GM18511 (cell line): ENCODE data around the gene RNF141.

ENCODE experiments used
- ATAC-seq: cut with Tn5 transposase; IDR thresholded peaks from one replicate; pipeline ENCODE4 v1.9.1; 2021; ENCODE audit warnings: mild to moderate bottlenecking, moderate library complexity; ENCODE audit not compliant: unreplicated experiment

RNF141 gene

GRCh38 chr11:10526974-10527918, 13.7 kb downstream of the RNF141 start:
- ATAC-seq, result peak; percentile 77

- no peak for ATAC-seq
Measured at GRCh38 chr11:10524471-10524870, 16.5 kb downstream of the RNF141 start.

DNA sequence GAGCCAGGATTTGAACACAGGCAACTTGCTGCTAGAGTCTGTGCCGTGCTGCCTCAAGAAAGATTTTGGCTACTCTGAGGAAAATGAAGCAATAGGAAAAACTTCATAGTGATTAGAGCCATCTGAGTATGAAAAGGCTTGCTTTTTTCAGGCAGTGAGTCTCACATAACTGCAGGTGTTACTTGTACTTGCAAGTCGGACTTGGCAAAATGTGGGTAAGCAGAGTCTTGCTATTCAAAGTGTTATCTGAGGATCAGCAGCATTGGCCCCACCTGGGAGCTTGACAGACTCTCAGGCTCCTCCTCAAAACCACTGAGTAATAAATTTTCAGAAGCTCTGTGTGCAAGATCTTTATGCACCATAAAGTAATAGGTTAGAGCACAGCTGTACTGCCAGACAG, 18.1 kb downstream of the RNF141 start:
- ATAC-seq, result no peak

GRCh38 chr11:10522276-10522675, 18.7 kb downstream of the RNF141 start:
- ATAC-seq, result no peak

DNA sequence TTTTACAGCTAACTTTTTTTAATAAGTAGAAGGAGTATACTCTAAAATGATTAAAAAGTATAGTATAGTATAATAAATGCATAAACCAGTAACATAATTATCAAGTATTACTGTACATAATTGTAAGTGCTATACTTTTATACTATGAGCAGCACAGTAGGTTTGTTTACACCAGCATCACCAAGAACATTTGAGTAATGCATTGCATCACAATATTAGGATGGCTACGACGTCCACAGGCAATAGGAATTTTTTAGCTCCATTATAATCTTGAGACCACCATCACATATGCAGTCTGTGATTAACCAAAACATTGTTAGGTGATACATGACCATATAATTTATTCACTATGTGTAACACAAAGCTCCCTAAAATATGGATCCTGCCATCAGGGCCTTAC, 20.4 kb downstream of the RNF141 start:
- no peak for ATAC-seq

DNA sequence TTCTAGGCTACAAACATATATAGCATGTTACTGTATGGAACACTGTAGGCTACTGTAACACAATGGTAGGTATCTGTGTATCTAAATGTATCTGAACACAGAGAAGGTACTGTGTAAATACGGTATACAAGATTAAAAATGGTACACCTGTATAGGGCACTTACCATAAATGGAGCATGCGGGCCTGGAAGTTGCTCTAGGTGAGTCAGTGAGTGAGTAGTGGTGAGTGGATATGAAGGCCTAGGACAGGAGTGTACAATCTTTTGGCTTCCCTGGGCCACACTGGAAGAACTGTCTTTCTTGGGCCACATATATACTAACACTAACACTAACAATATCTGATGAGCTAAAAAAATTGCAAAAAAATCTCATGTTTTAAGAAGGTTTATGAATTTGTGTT, 21.4 kb downstream of the RNF141 start:
- ATAC-seq, result no peak

DNA sequence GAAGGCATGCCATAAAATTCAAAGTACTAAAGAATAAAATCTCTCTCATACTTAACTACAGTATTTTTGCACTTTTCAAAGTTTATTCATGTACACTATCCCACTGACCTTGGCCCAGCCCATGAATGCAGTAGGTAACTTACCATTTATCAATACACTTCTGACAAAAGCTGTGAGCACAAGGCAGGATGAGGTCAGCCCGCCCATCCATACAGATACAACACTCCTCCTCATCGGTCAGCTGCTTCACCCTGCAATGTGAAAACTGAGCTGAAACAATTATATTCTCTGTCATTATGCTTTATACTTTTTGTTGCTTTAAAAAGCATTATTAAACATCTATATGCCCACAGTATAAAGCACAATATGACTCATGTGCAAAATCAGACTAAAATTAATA, 22.1 kb downstream of the RNF141 start:
- ATAC-seq, result no peak

- no peak for ATAC-seq
Measured at GRCh38 chr11:10518123-10518522, 22.9 kb downstream of the RNF141 start.

DNA sequence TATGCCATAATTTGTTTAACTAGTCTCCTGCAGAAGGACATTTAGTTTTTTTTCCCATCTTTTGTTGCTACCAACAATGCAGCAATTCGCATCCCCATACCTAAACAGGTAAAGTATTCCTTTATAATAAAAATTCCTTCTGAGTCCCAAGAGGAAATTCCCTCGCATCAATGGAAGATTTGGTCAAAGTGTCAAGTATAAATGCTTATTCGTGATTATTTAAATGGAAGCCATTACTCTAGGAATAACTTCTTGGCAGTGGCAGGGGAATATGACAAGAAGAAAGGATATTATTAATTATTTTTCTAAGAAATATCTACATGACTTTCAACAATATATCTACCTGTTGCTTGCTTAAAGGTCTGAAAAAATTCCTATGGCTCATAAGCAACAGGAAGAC, 25.6 kb downstream of the RNF141 start:
- ATAC-seq, result no peak

DNA sequence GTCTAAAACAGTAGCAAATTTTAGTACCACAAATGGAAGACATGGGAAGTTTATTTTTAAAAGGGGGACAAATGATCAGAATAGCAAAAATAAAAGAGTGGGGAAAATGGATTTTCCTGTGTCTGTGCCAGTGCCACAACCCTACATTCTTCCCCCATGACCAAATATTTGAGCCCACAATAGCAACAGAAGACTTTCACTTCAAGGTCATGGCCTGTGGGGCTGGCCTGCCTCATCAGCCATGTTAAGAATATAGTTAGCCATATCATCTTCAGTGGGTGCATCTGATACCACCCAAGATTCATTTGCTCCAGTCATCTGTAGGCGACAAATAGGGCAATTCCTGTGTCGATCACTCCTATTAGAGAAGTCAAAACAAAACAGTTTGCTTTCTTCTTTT, 26.3 kb downstream of the RNF141 start:
- no peak for ATAC-seq

DNA sequence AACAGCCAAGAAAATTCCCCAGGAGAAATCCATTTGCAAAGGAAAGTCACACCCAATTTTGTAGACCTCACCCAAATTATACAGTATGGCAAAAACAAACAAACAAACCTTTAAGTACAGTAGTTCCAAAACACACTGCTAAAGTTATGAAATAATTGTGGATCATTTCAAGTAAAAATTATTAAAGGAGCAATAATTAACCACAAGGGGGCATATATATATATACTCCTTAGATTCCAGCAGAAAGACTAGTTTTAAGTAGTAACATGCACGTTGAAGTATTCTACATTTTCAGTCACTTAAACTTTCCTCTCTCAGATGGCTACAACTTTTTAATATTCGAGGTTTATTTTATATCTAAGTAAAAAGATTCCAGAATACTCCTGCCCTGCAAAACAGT, 26.8 kb downstream of the RNF141 start:
- ATAC-seq, result no peak

- ATAC-seq, result no peak
Measured at GRCh38 chr11:10511181-10511621, 29.8 kb downstream of the RNF141 start.

DNA sequence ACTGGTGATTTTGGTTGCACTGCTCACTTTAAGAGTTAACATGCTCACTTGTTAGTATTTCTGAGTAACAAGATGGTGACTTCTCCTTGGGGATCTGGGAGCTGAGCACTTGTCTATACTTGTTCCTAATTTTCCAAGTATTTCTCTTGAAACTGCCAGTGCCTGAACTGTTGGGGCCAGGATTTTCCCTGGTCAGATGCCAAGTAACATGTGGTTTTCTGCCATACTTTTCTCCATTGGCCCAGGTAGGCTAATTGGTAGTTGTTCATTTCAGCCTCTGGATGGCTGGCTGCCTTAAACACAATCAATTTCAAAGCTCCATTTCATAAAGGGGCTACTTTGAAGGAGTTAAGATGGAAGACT, 35.0 kb downstream of the RNF141 start:
- no peak for ATAC-seq

GRCh38 chr11:10505278-10506007, 35.5 kb downstream of the RNF141 start:
- no peak for ATAC-seq

DNA sequence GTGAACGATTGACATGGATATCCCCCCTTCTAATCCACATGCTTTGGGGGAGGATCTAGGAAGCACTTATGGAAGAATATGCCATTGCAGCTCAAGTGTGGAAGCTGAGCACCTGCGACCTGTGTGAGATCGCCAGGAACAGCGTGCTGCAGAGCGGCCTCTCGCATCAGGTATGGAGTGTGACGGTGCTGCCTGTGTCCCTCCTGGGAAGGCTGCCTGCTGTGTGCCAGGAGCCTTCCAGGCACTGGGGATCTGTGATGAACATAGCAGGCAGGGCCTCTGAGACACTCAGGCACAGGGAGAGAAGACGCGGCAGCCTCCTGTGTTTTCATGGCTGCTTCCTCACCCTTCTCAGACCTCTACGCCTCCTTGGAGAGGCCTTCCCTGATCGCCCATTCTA, 36.5 kb downstream of the RNF141 start:
- no peak for ATAC-seq

- no peak for ATAC-seq
Measured at GRCh38 chr11:10503777-10504480, 37.1 kb downstream of the RNF141 start.

DNA sequence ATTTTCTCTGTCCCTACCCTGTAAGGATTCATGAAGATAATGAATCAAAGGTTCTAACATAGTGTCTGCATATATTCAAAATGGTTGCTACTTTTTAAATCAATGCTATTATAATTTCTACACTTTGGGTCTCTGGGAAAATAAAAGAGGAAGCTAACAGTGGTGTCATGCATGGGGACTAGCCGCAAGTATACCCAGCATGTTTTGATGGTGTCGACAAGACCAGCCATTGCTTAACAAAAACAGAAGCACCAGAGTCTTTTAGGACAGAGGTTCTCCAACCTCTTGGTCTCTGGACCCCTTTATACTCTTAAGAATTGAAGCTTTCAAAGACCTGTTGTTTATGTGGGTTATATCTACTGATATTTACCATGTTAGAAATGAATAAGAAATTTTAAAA, 37.8 kb downstream of the RNF141 start:
- no peak for ATAC-seq

DNA sequence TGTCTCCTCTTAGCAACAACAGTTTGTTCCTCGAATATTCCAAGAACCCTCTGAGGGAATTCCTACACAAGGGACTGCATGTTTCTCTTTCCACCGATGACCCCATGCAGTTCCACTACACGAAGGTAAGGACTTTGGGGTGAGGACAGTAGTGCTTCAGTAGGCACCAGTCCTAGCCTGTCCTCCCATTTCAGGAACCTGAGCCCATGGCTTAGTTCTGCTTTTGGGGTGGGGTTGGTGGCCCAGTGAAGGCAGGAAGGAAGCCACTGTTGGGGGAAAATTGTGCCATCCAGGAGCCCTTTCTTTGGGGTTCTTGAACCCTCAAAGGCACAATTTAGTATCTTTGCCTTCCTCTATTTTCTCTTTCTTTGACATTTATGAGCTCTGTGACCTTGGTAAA, 38.2 kb downstream of the RNF141 start:
- no peak for ATAC-seq

GRCh38 chr11:10502065-10502680, 38.8 kb downstream of the RNF141 start:
- ATAC-seq, result no peak

- no peak for ATAC-seq
Measured at GRCh38 chr11:10500757-10501684, 40.0 kb downstream of the RNF141 start.
